ENCODE results near the gene WNK3.

WNK3 gene

DNA sequence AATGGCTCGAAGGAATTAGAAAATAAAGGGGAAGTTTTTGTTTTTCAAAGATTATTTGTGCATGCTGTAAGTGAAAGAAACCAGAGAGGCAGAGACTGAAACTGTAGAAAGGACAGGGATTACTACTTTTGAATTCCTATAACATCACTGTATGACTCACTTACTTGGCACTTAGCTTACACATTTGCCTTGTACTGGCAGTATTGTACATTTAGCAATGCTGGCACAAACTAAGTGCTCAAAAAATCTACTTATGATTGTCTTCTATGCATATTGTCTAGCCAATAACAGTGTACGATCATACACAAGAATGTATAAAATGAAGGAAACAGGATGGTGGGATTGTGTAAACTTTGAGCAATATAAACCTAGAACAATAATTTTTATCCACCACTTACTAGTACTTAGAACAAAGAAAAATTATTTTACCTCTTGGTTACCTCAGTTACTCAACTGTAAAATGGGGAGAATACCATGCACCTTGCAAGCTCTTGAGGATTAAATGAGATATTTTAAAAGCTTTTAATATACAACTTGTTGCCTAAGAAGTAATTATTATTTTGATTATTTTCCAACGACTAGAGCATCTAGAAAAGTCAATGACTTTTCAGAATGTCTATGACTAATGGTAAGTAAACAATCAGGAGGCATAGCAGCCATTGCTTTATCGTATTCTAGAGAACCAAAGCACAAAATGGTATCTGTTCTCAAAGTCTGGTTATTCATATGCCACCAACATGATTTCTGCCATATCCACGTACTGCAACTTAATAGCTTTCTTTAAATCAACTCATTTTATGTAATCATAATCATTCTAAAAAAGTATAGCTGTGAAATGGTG lies 179.5 kb downstream of the WNK3 start:
- no peak for TF ChIP-seq CTCF (IDR thresholded peaks at IDR 0.05)

GRCh38 chrX:54177306-54177705 lies 180.5 kb downstream of the WNK3 start:
- TF ChIP-seq CTCF (IDR thresholded peaks at IDR 0.05) = no peak

- no peak for TF ChIP-seq CTCF (IDR thresholded peaks at IDR 0.05)
Observed at GRCh38 chrX:54173791-54174190, 184.1 kb downstream of the WNK3 start.

GRCh38 chrX:54172455-54172854 lies 185.4 kb downstream of the WNK3 start:
- no peak for TF ChIP-seq CTCF (IDR thresholded peaks at IDR 0.05)

DNA sequence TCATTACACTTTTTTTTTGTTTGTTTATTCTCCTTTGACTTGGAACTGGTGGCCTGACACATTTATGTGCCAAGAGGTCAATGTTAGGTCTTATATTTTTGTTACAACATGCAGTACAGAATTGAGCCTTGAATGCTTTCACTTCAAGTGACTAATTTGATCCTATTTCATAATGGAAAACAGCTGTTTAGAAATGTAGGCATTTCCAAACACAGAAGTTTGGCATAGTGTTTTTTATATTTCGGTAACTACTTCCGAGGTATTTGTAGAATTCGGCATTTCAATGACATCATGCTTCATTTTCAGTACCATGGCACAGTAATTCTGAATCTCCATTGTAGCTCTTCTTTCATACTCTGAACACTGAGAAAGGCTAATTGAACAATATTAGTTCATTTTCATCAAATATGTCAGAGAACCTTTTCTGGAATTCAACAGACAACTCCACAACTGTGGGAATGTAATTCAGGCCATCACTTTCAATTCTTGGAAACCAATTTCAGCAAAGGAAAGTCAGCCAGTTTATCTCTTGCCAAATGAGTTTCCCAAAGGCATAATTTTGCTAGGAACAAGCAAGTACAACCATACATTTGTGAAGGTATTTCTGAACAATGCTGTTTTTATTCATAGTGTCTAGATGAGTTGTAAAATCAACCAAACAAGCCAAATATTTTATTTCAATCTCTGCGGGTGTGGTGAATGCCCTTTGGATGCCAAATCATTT lies 186.2 kb downstream of the WNK3 start:
- no peak for TF ChIP-seq CTCF (IDR thresholded peaks at IDR 0.05)

GRCh38 chrX:54171091-54171490 lies 186.8 kb downstream of the WNK3 start:
- no peak for TF ChIP-seq CTCF (IDR thresholded peaks at IDR 0.05)

DNA sequence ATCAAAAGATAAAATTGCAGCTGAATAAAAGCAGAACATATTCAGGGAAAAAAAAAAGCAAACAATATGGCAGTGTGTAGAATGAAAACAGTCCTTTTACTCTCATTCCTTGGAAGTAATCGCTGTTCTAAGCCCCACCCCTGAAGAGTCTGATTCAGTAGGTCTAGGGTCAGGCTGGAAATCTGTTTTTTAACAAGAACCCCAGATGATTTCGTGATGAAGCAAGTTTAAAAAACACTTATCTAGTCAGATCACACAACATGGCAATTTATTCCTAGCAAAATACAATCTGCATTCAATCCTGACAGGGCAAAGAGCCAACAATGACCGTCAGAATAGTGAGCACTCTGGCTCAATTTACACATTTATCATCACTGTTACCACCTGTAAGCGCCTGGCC lies 190.9 kb downstream of the WNK3 start:
- no peak for TF ChIP-seq CTCF (IDR thresholded peaks at IDR 0.05)
